GM23248 (cell line): ENCODE measurements around the gene DNAJC30.

Experiments used
- EZH2 ChIP-seq: fragments of 200-600 bp; sonication (generic); IDR thresholded peaks from 2 replicates; pipeline ENCODE4 v1.6.1; 2018; ENCODE audit warnings: antibody characterized with exemption, mild to moderate bottlenecking; ENCODE audit not compliant: insufficient read depth, poor library complexity, severe bottlenecking
- EZH2phosphoT487 ChIP-seq: fragments of 200-600 bp; sonication (generic); IDR thresholded peaks from 2 replicates; pipeline ENCODE4 v1.6.1; 2018; ENCODE audit warnings: antibody characterized with exemption, moderate library complexity, mild to moderate bottlenecking, low read depth; ENCODE audit not compliant: insufficient read depth

DNA sequence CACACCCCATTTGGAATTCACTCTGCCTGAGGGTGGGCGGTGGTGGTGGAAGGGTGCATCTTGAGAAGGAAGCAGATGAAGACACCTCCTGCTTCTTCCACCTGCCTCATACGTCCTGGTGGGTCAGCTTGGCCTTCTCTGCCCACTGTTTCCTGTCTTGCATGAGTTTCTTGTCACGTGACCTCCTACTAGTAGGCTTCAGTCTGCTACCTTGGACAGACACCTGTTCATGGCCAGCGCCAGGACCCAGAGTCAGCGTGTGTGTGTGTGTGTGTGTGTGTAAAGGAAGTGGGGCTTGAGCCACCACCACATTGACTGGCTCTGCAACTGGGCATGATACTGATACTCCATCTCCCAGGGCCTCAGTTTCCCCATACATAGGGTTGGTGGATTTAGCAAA, 32.7 kb downstream of the DNAJC30 start:
- TF ChIP-seq EZH2 (no peak), EZH2phosphoT487 (no peak)
